IMR-90 (cell line): ENCODE data around the gene EBI3. TPM values are rescaled to one million over a fixed set of nuclear protein-coding genes. Genes with fewer than 3 reads are reported as not detected.

Experiments
- ATAC-seq: fragments of 200-7000 bp; cut with Tn5 transposase; 2 replicates; pipeline ENCODE4 v1.9.1; 2020; ENCODE audit warnings: low read depth, mild to moderate bottlenecking, moderate library complexity
- BruUV-seq: library from RNA; stranded (reverse); fragments of 400-500 nt; replicated peaks from 2 replicates; lab custom pipeline; 2021; lab: Mats Ljungman, UMichigan
- CTCF ChIA-PET: fragments of 300-600 bp; formaldehyde crosslinking; extraction: SDS; loops from one replicate; lab custom pipeline; 2021; ENCODE audit warnings: antibody characterized with exemption; lab: Yijun Ruan, JAX
- POLR2A ChIA-PET: fragments of 300-600 bp; sonication (Branson Sonifier 250); formaldehyde crosslinking; loops from one replicate; lab custom pipeline; 2022; ENCODE audit warnings: antibody characterized with exemption; ENCODE audit not compliant: unreplicated experiment; lab: Charles Lee
- DNase-seq: peaks from one replicate; pipeline ENCODE4 v3.0.0; 2013
- H2AFZ ChIP-seq: replicated peaks from 2 replicates; pipeline ENCODE3; 2013; ENCODE audit warnings: low read length, mild to moderate bottlenecking; ENCODE audit not compliant: poor library complexity
- H2AK5ac ChIP-seq: 2 replicates; pipeline ENCODE4 v1.6.1; 2013; ENCODE audit warnings: low read depth, low read length, inconsistent platforms
- H2AK9ac ChIP-seq: replicated peaks from 2 replicates; pipeline ENCODE3; 2013; ENCODE audit warnings: mild to moderate bottlenecking, low read depth, low read length, moderate library complexity; ENCODE audit not compliant: poor library complexity
- H2BK120ac ChIP-seq: 2 replicates; pipeline ENCODE4 v1.6.1; 2013; ENCODE audit warnings: low read depth, low read length, inconsistent platforms
- H2BK15ac ChIP-seq: 3 replicates; pipeline ENCODE4 v1.6.1; 2013; ENCODE audit warnings: low read depth, low read length, inconsistent platforms
- H2BK20ac ChIP-seq: 2 replicates; pipeline ENCODE4 v1.6.1; 2013; ENCODE audit warnings: low read depth, mild to moderate bottlenecking, inconsistent platforms, low read length, moderate library complexity
- H2BK5ac ChIP-seq: 2 replicates; pipeline ENCODE4 v1.6.1; 2013; ENCODE audit warnings: mild to moderate bottlenecking, low read depth, low read length, inconsistent platforms; ENCODE audit not compliant: poor library complexity, severe bottlenecking
- H3K14ac ChIP-seq: replicated peaks from 2 replicates; pipeline ENCODE4 v1.6.1; 2013; ENCODE audit warnings: low read depth, low read length, inconsistent platforms
- H3K18ac ChIP-seq: 2 replicates; pipeline ENCODE4 v1.6.1; 2013; ENCODE audit warnings: low read depth, low read length, control low read depth
- H3K23ac ChIP-seq: 2 replicates; pipeline ENCODE4 v1.6.1; 2013; ENCODE audit warnings: low read depth, low read length, inconsistent platforms
- H3K27ac ChIP-seq: 2 replicates; pipeline ENCODE4 v1.5.1; 2013; ENCODE audit warnings: mild to moderate bottlenecking, control low read depth, low read length; ENCODE audit not compliant: insufficient read depth
- H3K27me3 ChIP-seq: 2 replicates; pipeline ENCODE4 v1.6.1; 2013; ENCODE audit warnings: low read length; ENCODE audit not compliant: control insufficient read depth, insufficient read depth
- H3K36me3 ChIP-seq: 2 replicates; pipeline ENCODE4 v1.6.1; 2013; ENCODE audit warnings: low read length, mixed read lengths; ENCODE audit not compliant: control insufficient read depth, insufficient read depth
- H3K4ac ChIP-seq: 2 replicates; pipeline ENCODE4 v1.6.1; 2013; ENCODE audit warnings: low read depth, low read length, inconsistent platforms
- H3K4me1 ChIP-seq: 2 replicates; pipeline ENCODE4 v1.6.1; 2013; ENCODE audit warnings: low read length, mixed read lengths; ENCODE audit not compliant: control insufficient read depth, insufficient read depth
- H3K4me2 ChIP-seq: 2 replicates; pipeline ENCODE4 v1.6.1; 2013; ENCODE audit warnings: low read depth, mild to moderate bottlenecking, control low read depth, low read length, moderate library complexity
- H3K4me3 ChIP-seq: 2 replicates; pipeline ENCODE4 v1.5.1; 2013; ENCODE audit warnings: low read depth, mild to moderate bottlenecking, control low read depth, low read length, moderate library complexity; ENCODE audit not compliant: insufficient read depth
- H3K56ac ChIP-seq: 2 replicates; pipeline ENCODE4 v1.6.1; 2013; ENCODE audit warnings: low read length, inconsistent platforms; ENCODE audit not compliant: insufficient read depth; ENCODE audit errors: extremely low read depth
- H3K79me1 ChIP-seq, 2 experiments: 2 replicates each; pipeline ENCODE4 v1.6.1; 2013; ENCODE audit warnings: low read length in 2 of 2, inconsistent platforms in 1 of 2, low read depth in 1 of 2
- H3K9ac ChIP-seq: 2 replicates; pipeline ENCODE4 v1.6.1; 2013; ENCODE audit warnings: low read depth, low read length, control low read depth
- H3K9me1 ChIP-seq: 2 replicates; pipeline ENCODE4 v1.6.1; 2013; ENCODE audit warnings: low read length, inconsistent platforms; ENCODE audit not compliant: insufficient read depth
- H3K9me3 ChIP-seq: 2 replicates; pipeline ENCODE4 v1.6.1; 2013; ENCODE audit warnings: low read length; ENCODE audit not compliant: control insufficient read depth, insufficient read depth
- H4K20me1 ChIP-seq: 2 replicates; pipeline ENCODE4 v1.6.1; 2013; ENCODE audit warnings: low read length, inconsistent platforms; ENCODE audit not compliant: insufficient read depth
- H4K5ac ChIP-seq: 2 replicates; pipeline ENCODE4 v1.6.1; 2013; ENCODE audit warnings: mild to moderate bottlenecking, low read depth, low read length, control low read depth
- H4K8ac ChIP-seq, 2 experiments: 2 replicates each; pipeline ENCODE4 v1.6.1; 2013; ENCODE audit warnings: low read depth in 2 of 2, low read length in 2 of 2, control low read depth in 1 of 2, inconsistent platforms in 1 of 2
- H4K91ac ChIP-seq: 2 replicates; pipeline ENCODE4 v1.6.1; 2013; ENCODE audit warnings: low read depth, low read length, inconsistent platforms; ENCODE audit not compliant: insufficient read depth
- BHLHE40 ChIP-seq: fragments of 150-350 bp; IDR thresholded peaks from 2 replicates; pipeline ENCODE4 v1.6.1; 2016; ENCODE audit warnings: mild to moderate bottlenecking, low read depth, low read length
- CEBPB ChIP-seq: IDR thresholded peaks from 2 replicates; pipeline ENCODE4 v1.6.1; 2012; ENCODE audit warnings: low read depth, low read length, improper control_type of control experiment
- CHD1 ChIP-seq: IDR thresholded peaks from 2 replicates; pipeline ENCODE4 v1.6.1; 2012; ENCODE audit warnings: low read depth, low read length, improper control_type of control experiment
- FOS ChIP-seq: fragments of 150-350 bp; IDR thresholded peaks from 2 replicates; pipeline ENCODE4 v1.6.1; 2016; ENCODE audit warnings: low read depth, low read length
- MAFK ChIP-seq: IDR thresholded peaks from 2 replicates; pipeline ENCODE4 v1.6.1; 2012; ENCODE audit warnings: low read depth, low read length, improper control_type of control experiment
- MAZ ChIP-seq: IDR thresholded peaks from 2 replicates; pipeline ENCODE4 v1.6.1; 2012; ENCODE audit warnings: low read depth, mild to moderate bottlenecking, low read length, improper control_type of control experiment, moderate library complexity, borderline replicate concordance
- MXI1 ChIP-seq: IDR thresholded peaks from 2 replicates; pipeline ENCODE4 v1.6.1; 2012; ENCODE audit warnings: low read depth, mild to moderate bottlenecking, low read length, moderate library complexity, borderline replicate concordance
- NFE2L2 ChIP-seq: fragments of 150-350 bp; IDR thresholded peaks from 2 replicates; pipeline ENCODE4 v1.6.1; 2016; ENCODE audit warnings: low read depth, mild to moderate bottlenecking, low read length
- POLR2A ChIP-seq: IDR thresholded peaks from 2 replicates; pipeline ENCODE4 v1.6.1; 2012; ENCODE audit warnings: mild to moderate bottlenecking, low read depth, low read length
- RAD21 ChIP-seq: IDR thresholded peaks from 2 replicates; pipeline ENCODE4 v1.6.1; 2012; ENCODE audit warnings: low read length, improper control_type of control experiment
- RCOR1 ChIP-seq: IDR thresholded peaks from 2 replicates; pipeline ENCODE4 v1.6.1; 2012; ENCODE audit warnings: mild to moderate bottlenecking, low read length, improper control_type of control experiment; ENCODE audit not compliant: insufficient replicate concordance
- RFX5 ChIP-seq: IDR thresholded peaks from 2 replicates; pipeline ENCODE4 v1.8.0; 2012; ENCODE audit warnings: low read depth, mild to moderate bottlenecking, low read length, moderate library complexity
- SMC3 ChIP-seq: fragments of 150-350 bp; IDR thresholded peaks from 2 replicates; pipeline ENCODE4 v1.6.1; 2016; ENCODE audit warnings: low read depth, mild to moderate bottlenecking, antibody characterized with exemption, low read length, moderate library complexity
- WGBS, 2 experiments: methylation state at CpG; one replicate each; pipeline versions ENCODE4 v1.1.5 to v1.1.7; 2013; ENCODE audit warnings: missing lambda C conversion rate in 2 of 2; ENCODE audit not compliant: insufficient read length in 1 of 2; ENCODE audit errors: extremely low coverage in 2 of 2; 5-methylcytosine and 5-hydroxymethylcytosine counted together
- dilution Hi-C: fragments of 300-500 bp; cut with HindIII; formaldehyde crosslinking; loops from one replicate; pipeline ENCODE4 v1.14.3; 2018; ENCODE audit warnings: low sequenced_read_pairs; ENCODE audit not compliant: unreplicated experiment
- in situ Hi-C: fragments of 300-500 bp; cut with MboI; formaldehyde crosslinking; loops from 3 replicates; pipeline ENCODE4 v1.14.3; 2019; ENCODE audit warnings: low sequenced_read_pairs, inconsistent platforms, mixed read lengths
- intact Hi-C: fragments of 100-400 bp; cut with micrococcal nuclease; formaldehyde crosslinking; loops from 2 replicates; pipeline ENCODE4 v1.10.0; 2022
- polyA plus RNA-seq, 3 experiments: library from polyadenylated mRNA; depleted of rRNA; stranded (reverse); fragments of >200 nt; gene quantifications; 2 replicates each; pipeline ENCODE4 v1.2.3, GENCODE V29; 2012; ENCODE audit warnings: low replicate concordance in 1 of 3
- total RNA-seq: library from RNA; depleted of rRNA; stranded (reverse); fragments of >200 nt; gene quantifications from 2 replicates; pipeline ENCODE4 v1.2.3, GENCODE V29; 2012
- TF ChIP-seq, protein P1 (sequence below): fragments of 150-350 bp; IDR thresholded peaks from 2 replicates; pipeline ENCODE4 v1.6.1; 2017; ENCODE audit warnings: mild to moderate bottlenecking, antibody characterized with exemption, low read length, low read depth
- TF ChIP-seq, protein P2 (sequence below): conservative IDR thresholded peaks from 2 replicates; pipeline ENCODE4 v1.5.1; 2012; ENCODE audit warnings: mild to moderate bottlenecking, low read depth, low read length, improper control_type of control experiment
- TF ChIP-seq, protein P3 (sequence below): fragments of 150-350 bp; IDR thresholded peaks from 2 replicates; pipeline ENCODE4 v1.6.1; 2016; ENCODE audit warnings: low read depth, mild to moderate bottlenecking, low read length, moderate library complexity, borderline replicate concordance

The EBI3 gene
- total and polyA plus RNA-seq, 2 of the 4 experiments (the other 2 are of a cell fraction), result 0.36 to 2.7 TPM

DNA sequence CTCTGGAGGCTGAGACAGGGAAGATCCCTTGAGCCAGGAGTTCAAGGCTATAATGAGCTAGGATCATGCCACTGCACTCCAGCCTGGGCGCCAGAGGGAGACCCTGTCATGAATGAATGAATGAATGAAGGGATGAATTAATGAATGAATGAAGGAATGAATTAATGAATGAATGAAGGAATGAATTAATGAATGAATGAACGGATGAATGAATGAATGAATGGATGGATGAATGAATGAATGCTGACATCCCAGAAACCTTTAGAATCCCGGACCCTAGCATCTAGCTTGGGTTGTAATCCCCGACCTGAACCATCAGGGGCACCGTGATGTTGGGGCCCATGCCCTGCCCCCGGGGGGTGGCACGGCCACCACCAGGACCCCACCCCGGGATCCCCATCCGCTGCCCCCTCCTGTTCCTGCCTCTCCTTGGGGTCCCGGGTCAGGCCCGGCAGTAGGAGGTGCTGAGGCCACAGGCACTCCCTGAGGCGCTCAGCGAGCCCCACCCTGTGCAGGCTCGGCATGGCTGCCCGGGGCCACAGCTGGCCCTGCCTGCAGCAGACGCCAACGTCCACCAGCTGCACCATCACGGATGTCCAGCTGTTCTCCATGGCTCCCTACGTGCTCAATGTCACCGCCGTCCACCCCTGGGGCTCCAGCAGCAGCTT is 3.4 kb downstream of the EBI3 start:
- H3K9me1 ChIP-seq, result no peaks in the 10 kb centered on the region; the same call in 1 of the 2 replicates
- no peak overlapping the region for H2AK9ac ChIP-seq
- intact Hi-C loops (no loop called here), in situ Hi-C loops (no loop called here), dilution Hi-C loops (no loop called here)
- H3K27ac ChIP-seq, result no peak overlapping the region
- no peaks in the 10 kb centered on the region for H3K9me3 ChIP-seq
- peaks cover 8% of the 10 kb centered on the region; the same call in 1 of the 2 replicates for H3K4me1 ChIP-seq
- H3K9ac ChIP-seq, result no peak overlapping the region
- WGBS, 2 experiments, result 52 to 100% methylated on average over 1 to 16 of the region's 21 CpGs
- ChIA-PET POLR2A (no interaction called here), CTCF (no interaction called here)
- H2BK20ac ChIP-seq, result no peak overlapping the region
- no peak overlapping the region for H2AK5ac ChIP-seq
- H3K79me1 ChIP-seq, result no peaks in the 10 kb centered on the region
- no peak overlapping the region for H3K23ac ChIP-seq
- H3K14ac ChIP-seq, result no peak overlapping the region
- no peak overlapping the region for H3K4me3 ChIP-seq
- peaks cover 12% of the 10 kb centered on the region for H3K27me3 ChIP-seq
- no peaks in the 10 kb centered on the region for H3K36me3 ChIP-seq
- H4K8ac ChIP-seq, result no peak overlapping the region
- no TSS peak for BruUV-seq
- no peak for ATAC-seq
- no peak overlapping the region for H3K4me2 ChIP-seq
- TF ChIP-seq, protein P1, sequence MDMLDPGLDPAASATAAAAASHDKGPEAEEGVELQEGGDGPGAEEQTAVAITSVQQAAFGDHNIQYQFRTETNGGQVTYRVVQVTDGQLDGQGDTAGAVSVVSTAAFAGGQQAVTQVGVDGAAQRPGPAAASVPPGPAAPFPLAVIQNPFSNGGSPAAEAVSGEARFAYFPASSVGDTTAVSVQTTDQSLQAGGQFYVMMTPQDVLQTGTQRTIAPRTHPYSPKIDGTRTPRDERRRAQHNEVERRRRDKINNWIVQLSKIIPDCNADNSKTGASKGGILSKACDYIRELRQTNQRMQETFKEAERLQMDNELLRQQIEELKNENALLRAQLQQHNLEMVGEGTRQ, result no peak
- TF ChIP-seq FOS (no peak), RFX5 (no peak), MAFK (no peak), RCOR1 (no peak), SMC3 (no peak), NFE2L2 (no peak), MAZ (no peak), RAD21 (no peak), MXI1 (no peak), BHLHE40 (no peak), POLR2A (no peak), CEBPB (no peak), CHD1 (no peak)
- TF ChIP-seq, protein P2, sequence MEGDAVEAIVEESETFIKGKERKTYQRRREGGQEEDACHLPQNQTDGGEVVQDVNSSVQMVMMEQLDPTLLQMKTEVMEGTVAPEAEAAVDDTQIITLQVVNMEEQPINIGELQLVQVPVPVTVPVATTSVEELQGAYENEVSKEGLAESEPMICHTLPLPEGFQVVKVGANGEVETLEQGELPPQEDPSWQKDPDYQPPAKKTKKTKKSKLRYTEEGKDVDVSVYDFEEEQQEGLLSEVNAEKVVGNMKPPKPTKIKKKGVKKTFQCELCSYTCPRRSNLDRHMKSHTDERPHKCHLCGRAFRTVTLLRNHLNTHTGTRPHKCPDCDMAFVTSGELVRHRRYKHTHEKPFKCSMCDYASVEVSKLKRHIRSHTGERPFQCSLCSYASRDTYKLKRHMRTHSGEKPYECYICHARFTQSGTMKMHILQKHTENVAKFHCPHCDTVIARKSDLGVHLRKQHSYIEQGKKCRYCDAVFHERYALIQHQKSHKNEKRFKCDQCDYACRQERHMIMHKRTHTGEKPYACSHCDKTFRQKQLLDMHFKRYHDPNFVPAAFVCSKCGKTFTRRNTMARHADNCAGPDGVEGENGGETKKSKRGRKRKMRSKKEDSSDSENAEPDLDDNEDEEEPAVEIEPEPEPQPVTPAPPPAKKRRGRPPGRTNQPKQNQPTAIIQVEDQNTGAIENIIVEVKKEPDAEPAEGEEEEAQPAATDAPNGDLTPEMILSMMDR, result no peak
- TF ChIP-seq, protein P3, sequence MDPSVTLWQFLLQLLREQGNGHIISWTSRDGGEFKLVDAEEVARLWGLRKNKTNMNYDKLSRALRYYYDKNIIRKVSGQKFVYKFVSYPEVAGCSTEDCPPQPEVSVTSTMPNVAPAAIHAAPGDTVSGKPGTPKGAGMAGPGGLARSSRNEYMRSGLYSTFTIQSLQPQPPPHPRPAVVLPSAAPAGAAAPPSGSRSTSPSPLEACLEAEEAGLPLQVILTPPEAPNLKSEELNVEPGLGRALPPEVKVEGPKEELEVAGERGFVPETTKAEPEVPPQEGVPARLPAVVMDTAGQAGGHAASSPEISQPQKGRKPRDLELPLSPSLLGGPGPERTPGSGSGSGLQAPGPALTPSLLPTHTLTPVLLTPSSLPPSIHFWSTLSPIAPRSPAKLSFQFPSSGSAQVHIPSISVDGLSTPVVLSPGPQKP, result no peak
- no peak overlapping the region for H4K5ac ChIP-seq
- DNase-seq, result no peak
- H2BK120ac ChIP-seq, result no peak overlapping the region
- peak overlapping the region; percentile 51 for H2AFZ ChIP-seq
- H3K18ac ChIP-seq, result no peak overlapping the region
- H3K56ac ChIP-seq, result no peak overlapping the region
- H4K91ac ChIP-seq, result no peak overlapping the region
- H3K4ac ChIP-seq, result no peak overlapping the region
- no peak overlapping the region for H2BK5ac ChIP-seq
- no peaks in the 10 kb centered on the region for H4K20me1 ChIP-seq
- no peak overlapping the region for H2BK15ac ChIP-seq
